Progenitor cell of endocrine pancreas (in vitro differentiated cells): ENCODE results near the gene ASZ1. TPM values are rescaled to one million over a fixed set of nuclear protein-coding genes. Genes with fewer than 3 reads are reported as not detected.

Experiments used
- DNase-seq: peaks from one replicate; pipeline ENCODE4 v3.0.0; 2021; ENCODE audit warnings: low spot score; ENCODE audit not compliant: unreplicated experiment
- H3K27ac Mint-ChIP-seq: 2 replicates; pipeline ENCODE4 v1.8.0; 2021; ENCODE audit warnings: mild to moderate bottlenecking, moderate library complexity, mixed read lengths
- H3K27me3 Mint-ChIP-seq: 2 replicates; pipeline ENCODE4 v1.8.0; 2021; ENCODE audit warnings: mixed read lengths
- H3K36me3 Mint-ChIP-seq: 2 replicates; pipeline ENCODE4 v1.8.0; 2022; ENCODE audit warnings: mixed read lengths; ENCODE audit not compliant: insufficient read depth
- H3K4me1 Mint-ChIP-seq: 2 replicates; pipeline ENCODE4 v1.8.0; 2021; ENCODE audit warnings: low read depth, mixed read lengths
- H3K4me3 Mint-ChIP-seq: 2 replicates; pipeline ENCODE4 v1.8.0; 2021; ENCODE audit warnings: low read depth, mild to moderate bottlenecking, moderate library complexity, mixed read lengths
- H3K9me3 Mint-ChIP-seq: 2 replicates; pipeline ENCODE4 v1.8.0; 2021; ENCODE audit warnings: low read depth, mixed read lengths
- CTCF ChIP-seq: fragments of 200-600 bp; sonication (generic); IDR thresholded peaks from one replicate; pipeline ENCODE4 v1.5.0; 2021; ENCODE audit warnings: antibody characterized with exemption, mild to moderate bottlenecking; ENCODE audit not compliant: unreplicated experiment
- total RNA-seq: library from RNA; stranded (reverse); gene quantifications from 2 replicates; pipeline ENCODE4 v1.2.1, GENCODE V29; 2021

ASZ1 gene
- total RNA-seq, 1 donor from 2014 or later, result not detected

GRCh38 chr7:117402109-117402508, 25.2 kb downstream of the ASZ1 start:
- no peak overlapping the region for H3K4me3 Mint-ChIP-seq

GRCh38 chr7:117401293-117402002, 25.8 kb downstream of the ASZ1 start:
- DNase-seq, result no peak
- no peaks in the 10 kb centered on the region for H3K36me3 Mint-ChIP-seq
- no peak overlapping the region for H3K4me3 Mint-ChIP-seq

More at GRCh38 chr7:117402109-117402508, 25.2 kb downstream of the ASZ1 start:
- Mint-ChIP-seq H3K27ac (no peak overlapping the region), H3K27me3 (peaks cover 8% of the 10 kb centered on the region), H3K36me3 (no peaks in the 10 kb centered on the region), H3K9me3 (no peaks in the 10 kb centered on the region), H3K4me1 (peaks cover under 1% of the 10 kb centered on the region)
- no peak for TF ChIP-seq CTCF
- no peak for DNase-seq

GRCh38 chr7:117399820-117400422, 27.4 kb downstream of the ASZ1 start:
- TF ChIP-seq CTCF, result peak; percentile 59
- Mint-ChIP-seq H3K4me3 (no peak overlapping the region), H3K27me3 (peaks cover 9% of the 10 kb centered on the region), H3K9me3 (peaks cover under 1% of the 10 kb centered on the region), H3K36me3 (no peaks in the 10 kb centered on the region), H3K27ac (no peak overlapping the region), H3K4me1 (peaks cover 6% of the 10 kb centered on the region)
- DNase-seq, result no peak

More at GRCh38 chr7:117401293-117402002, 25.8 kb downstream of the ASZ1 start:
- no peaks in the 10 kb centered on the region for H3K9me3 Mint-ChIP-seq
- H3K27me3 Mint-ChIP-seq, result peaks cover 8% of the 10 kb centered on the region
- TF ChIP-seq CTCF, result peak; percentile 43
- no peak overlapping the region for H3K27ac Mint-ChIP-seq
- H3K4me1 Mint-ChIP-seq, result peaks cover 6% of the 10 kb centered on the region

- no peak for TF ChIP-seq CTCF
- H3K4me3 Mint-ChIP-seq, result no peak overlapping the region
- H3K27ac Mint-ChIP-seq, result no peak overlapping the region
- DNase-seq, result no peak
- H3K36me3 Mint-ChIP-seq, result no peaks in the 10 kb centered on the region
- peaks cover 9% of the 10 kb centered on the region for H3K9me3 Mint-ChIP-seq
- peaks cover 8% of the 10 kb centered on the region for H3K4me1 Mint-ChIP-seq
- H3K27me3 Mint-ChIP-seq, result peaks cover 14% of the 10 kb centered on the region
Measured at GRCh38 chr7:117395743-117396142, 31.6 kb downstream of the ASZ1 start.

- H3K27me3 Mint-ChIP-seq, result peaks cover 14% of the 10 kb centered on the region
- no peak overlapping the region for H3K27ac Mint-ChIP-seq
- H3K4me1 Mint-ChIP-seq, result peaks cover 8% of the 10 kb centered on the region
- no peaks in the 10 kb centered on the region for H3K36me3 Mint-ChIP-seq
- H3K9me3 Mint-ChIP-seq, result peaks cover 12% of the 10 kb centered on the region
- no peak for TF ChIP-seq CTCF
- DNase-seq, result no peak
- no peak overlapping the region for H3K4me3 Mint-ChIP-seq
Measured at GRCh38 chr7:117393781-117394180, 33.5 kb downstream of the ASZ1 start.
